ENCODE data around the gene BOLL. TPM values are rescaled to one million over a fixed set of nuclear protein-coding genes. Genes with fewer than 3 reads are reported as not detected.
"Not testable (repeated sequence)": the region's sequence is repeated elsewhere in the genome, so short reads cannot be mapped to it uniquely, and the experiment has no call there.

Gene BOLL
- total RNA-seq, 3 donors from 2014 or later: 0.29 TPM; not detected in 2

- intact Hi-C loops (cut with DNase I; ENCODE audit: low total_unique reads): no loop called here
- Histone ChIP-seq H3K9me3 (no peaks in the 10 kb centered on the region), H3K36me3 (no peaks in the 10 kb centered on the region), H3K27me3 (no peaks in the 10 kb centered on the region), H3K4me1 (no peaks in the 10 kb centered on the region), H3K4me3 (no peak overlapping the region), H3K27ac (no peak overlapping the region)
- DNase-seq (ENCODE audit: low spot score in 2 of 2): no peak
- TF ChIP-seq POLR2A (IDR thresholded peaks at IDR 0.05): no peak
- no peak for TF ChIP-seq POLR2AphosphoS5 (IDR thresholded peaks at IDR 0.05)
- TF ChIP-seq CTCF (IDR thresholded peaks at IDR 0.05): peak; percentile 57 to 82 (median 64)
Measured at GRCh38 chr2:197777823-197778407, 7.2 kb downstream of the BOLL start.

GRCh38 chr2:197760293-197760657, 24.8 kb downstream of the BOLL start:
- no peak overlapping the region for H3K4me3 ChIP-seq
- no peak for TF ChIP-seq CTCF (IDR thresholded peaks at IDR 0.05)
- H3K36me3 ChIP-seq: no peaks in the 10 kb centered on the region
- peaks cover 8 to 18% of the 10 kb centered on the region in 2 donors for H3K9me3 ChIP-seq
- no peak for DNase-seq (ENCODE audit: low spot score in 2 of 2)
- no peak overlapping the region for H3K27ac ChIP-seq
- no peaks in the 10 kb centered on the region for H3K4me1 ChIP-seq
- no peaks in the 10 kb centered on the region for H3K27me3 ChIP-seq
- intact Hi-C loops (cut with DNase I; ENCODE audit: low total_unique reads): no loop called here

GRCh38 chr2:197759625-197760292, 25.4 kb downstream of the BOLL start:
- TF ChIP-seq CTCF (IDR thresholded peaks at IDR 0.05) (no peak), POLR2A (IDR thresholded peaks at IDR 0.05) (no peak), POLR2AphosphoS5 (IDR thresholded peaks at IDR 0.05) (no peak)
- H3K27ac ChIP-seq: no peak overlapping the region
- H3K4me1 ChIP-seq: no peaks in the 10 kb centered on the region
- no peak overlapping the region for H3K4me3 ChIP-seq
- H3K9me3 ChIP-seq: peaks cover 8 to 18% of the 10 kb centered on the region in 2 donors
- no peaks in the 10 kb centered on the region for H3K27me3 ChIP-seq
- H3K36me3 ChIP-seq: no peaks in the 10 kb centered on the region
- intact Hi-C loops (cut with DNase I; ENCODE audit: low total_unique reads): no loop called here
- DNase-seq (ENCODE audit: low spot score in 2 of 2): no peak

GRCh38 chr2:197759013-197759412, 26.1 kb downstream of the BOLL start:
- H3K4me1 ChIP-seq: no peaks in the 10 kb centered on the region
- H3K36me3 ChIP-seq: no peaks in the 10 kb centered on the region
- DNase-seq (ENCODE audit: low spot score in 2 of 2): no peak
- TF ChIP-seq CTCF (IDR thresholded peaks at IDR 0.05) (no peak), POLR2A (IDR thresholded peaks at IDR 0.05) (no peak), POLR2AphosphoS5 (IDR thresholded peaks at IDR 0.05) (no peak)
- intact Hi-C loops (cut with DNase I; ENCODE audit: low total_unique reads): no loop called here
- no peak overlapping the region for H3K4me3 ChIP-seq
- H3K27ac ChIP-seq: no peak overlapping the region
- H3K27me3 ChIP-seq: no peaks in the 10 kb centered on the region
- peaks cover 8 to 18% of the 10 kb centered on the region in 2 donors for H3K9me3 ChIP-seq

GRCh38 chr2:197740200-197740599, 44.9 kb downstream of the BOLL start:
- Histone ChIP-seq H3K4me1 (no peaks in the 10 kb centered on the region), H3K4me3 (no peak overlapping the region), H3K36me3 (no peaks in the 10 kb centered on the region), H3K27me3 (no peaks in the 10 kb centered on the region), H3K27ac (no peak overlapping the region), H3K9me3 (no peaks in the 10 kb centered on the region)
- TF ChIP-seq POLR2AphosphoS5 (IDR thresholded peaks at IDR 0.05) (no peak), POLR2A (IDR thresholded peaks at IDR 0.05) (no peak), CTCF (IDR thresholded peaks at IDR 0.05) (no peak)
- intact Hi-C loops (cut with DNase I; ENCODE audit: low total_unique reads): no loop called here
- no peak for DNase-seq (ENCODE audit: low spot score in 2 of 2)

- intact Hi-C loops (cut with DNase I; ENCODE audit: low total_unique reads); DNase-seq (ENCODE audit: low spot score in 2 of 2); H3K9me3 ChIP-seq; H3K4me1 ChIP-seq; H3K4me3 ChIP-seq; H3K36me3 ChIP-seq; H3K27me3 ChIP-seq; H3K27ac ChIP-seq: not testable (repeated sequence)
Measured at GRCh38 chr2:197728555-197729544, 56.3 kb downstream of the BOLL start.

Measured in breast epithelium (tissue), 4 donors.